ENCODE data around the gene NEURL2. TPM values are rescaled to one million over a fixed set of nuclear protein-coding genes. Genes with fewer than 3 reads are reported as not detected.

NEURL2 gene
- total RNA-seq, 4 donors from 2014 or later, result 12.6 to 17.4 (median 16.1) TPM

DNA sequence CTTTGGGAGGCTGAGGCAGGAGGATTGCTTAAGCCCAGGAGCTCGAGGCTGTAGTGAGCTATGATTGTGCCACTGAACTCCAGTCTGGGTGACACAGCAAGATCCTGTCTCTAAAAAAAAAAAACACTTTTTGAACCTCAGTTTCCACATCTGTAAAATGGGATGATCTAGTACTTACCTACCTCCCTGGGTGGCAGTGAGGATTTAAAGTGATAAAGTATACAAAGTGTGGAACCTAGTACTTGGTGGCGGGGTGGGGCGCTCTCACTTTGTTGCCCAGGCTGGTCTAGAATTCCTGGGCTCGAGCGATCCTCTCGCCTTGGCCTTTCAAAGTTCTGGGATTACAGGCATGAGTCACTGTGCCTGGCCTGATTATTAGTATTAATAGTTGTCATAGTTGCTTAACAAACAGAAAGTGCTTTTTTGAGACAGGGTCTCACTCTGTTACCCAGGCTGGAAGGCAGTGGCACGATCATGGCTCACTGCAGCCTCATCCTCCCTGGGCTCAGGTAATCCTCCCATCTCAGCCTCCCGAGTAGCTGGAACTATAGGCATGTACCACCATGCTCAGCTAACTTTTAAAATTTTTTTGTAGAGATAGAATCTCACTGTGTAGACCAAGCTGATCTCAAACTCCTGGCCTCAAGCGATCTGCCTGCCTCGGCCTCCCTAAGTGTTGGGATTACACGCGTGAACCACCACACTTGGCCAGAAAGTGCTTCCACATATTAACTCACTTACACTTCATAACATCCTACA lies 27.9 kb upstream of the NEURL2 start:
- no peak for DNase-seq
- H3K27me3 ChIP-seq, result no peaks in the 10 kb centered on the region
- peak overlapping the region; percentile 39 to 61 (median 50) for H3K27ac ChIP-seq
- 81 to 88% methylated on average over 12 of the region's 12 CpGs for WGBS, 2 donors
- H3K9me3 ChIP-seq, result no peaks in the 10 kb centered on the region
- no peak overlapping the region for H3K4me3 ChIP-seq (replicated peaks in 1 of 3)
- peaks cover under 1 to 22% of the 10 kb centered on the region in 2 donors for H3K4me1 ChIP-seq
- no peak for TF ChIP-seq CTCF (IDR thresholded peaks at IDR 0.05)
- TF ChIP-seq POLR2A (IDR thresholded peaks at IDR 0.05), result no peak
- H3K36me3 ChIP-seq, result no peaks in the 10 kb centered on the region
- intact Hi-C loops (cut with DNase I), result no loop called here

GRCh38 chr20:45918182-45918737 lies 27.3 kb upstream of the NEURL2 start:
- no peaks in the 10 kb centered on the region for H3K27me3 ChIP-seq
- no peak overlapping the region for H3K4me3 ChIP-seq (replicated peaks in 1 of 3)
- WGBS, 2 donors, result 75 to 79% methylated on average over 5 of the region's 5 CpGs
- DNase-seq, result no peak
- peak overlapping the region; percentile 13 to 61 (median 50) for H3K27ac ChIP-seq
- intact Hi-C loops (cut with DNase I), result no loop called here
- H3K4me1 ChIP-seq, result peaks cover 0 to 20% of the 10 kb centered on the region in 2 donors
- no peak for TF ChIP-seq POLR2A (IDR thresholded peaks at IDR 0.05)
- TF ChIP-seq CTCF (IDR thresholded peaks at IDR 0.05), result no peak
- no peaks in the 10 kb centered on the region for H3K36me3 ChIP-seq
- no peaks in the 10 kb centered on the region for H3K9me3 ChIP-seq

DNA sequence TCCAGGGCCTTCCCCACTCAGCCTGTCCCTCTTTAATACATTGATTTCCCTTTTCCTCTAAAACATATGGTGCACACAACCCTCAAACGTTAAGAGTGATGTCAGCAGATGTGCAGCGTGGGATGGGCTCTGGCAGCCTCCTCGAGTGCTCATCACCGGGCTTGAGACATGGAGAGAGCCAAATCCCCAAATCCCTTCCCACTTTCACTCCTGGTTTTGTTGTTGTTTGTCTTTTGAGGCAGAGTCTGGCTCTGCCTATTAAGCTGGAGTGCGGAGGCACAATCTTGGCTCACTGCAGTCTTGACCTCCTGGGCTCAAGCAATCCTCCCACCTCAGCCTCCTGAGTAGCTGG lies 26.8 kb upstream of the NEURL2 start:
- intact Hi-C loops (cut with DNase I), result no loop called here
- DNase-seq, result no peak
- H3K27ac ChIP-seq, result peak overlapping the region in 2 of 3 donors; percentile 50 to 61

GRCh38 chr20:45913116-45913515 lies 22.1 kb upstream of the NEURL2 start:
- no peak for TF ChIP-seq CTCF (IDR thresholded peaks at IDR 0.05)
- no peak for TF ChIP-seq POLR2A (IDR thresholded peaks at IDR 0.05)
- H3K36me3 ChIP-seq, result no peaks in the 10 kb centered on the region
- WGBS, 2 donors, result 55 to 57% methylated on average over 5 of the region's 5 CpGs
- H3K4me1 ChIP-seq, result peaks cover 8 to 27% of the 10 kb centered on the region in 2 donors
- no peaks in the 10 kb centered on the region for H3K9me3 ChIP-seq
- H3K27ac ChIP-seq, result no peak overlapping the region
- no peak overlapping the region for H3K4me3 ChIP-seq (replicated peaks in 1 of 3)
- no peaks in the 10 kb centered on the region for H3K27me3 ChIP-seq
- intact Hi-C loops (cut with DNase I), result no loop called here
- DNase-seq, result no peak

More for the DNA sequence above, 26.8 kb upstream of the NEURL2 start:
- 65 to 66% methylated on average over 5 of the region's 5 CpGs for WGBS, 2 donors
- H3K36me3 ChIP-seq, result no peaks in the 10 kb centered on the region
- H3K4me1 ChIP-seq, result peaks cover 0 to 24% of the 10 kb centered on the region in 2 donors
- no peaks in the 10 kb centered on the region for H3K9me3 ChIP-seq
- TF ChIP-seq CTCF (IDR thresholded peaks at IDR 0.05), result no peak
- TF ChIP-seq POLR2A (IDR thresholded peaks at IDR 0.05), result no peak
- no peak overlapping the region for H3K4me3 ChIP-seq (replicated peaks in 1 of 3)
- no peaks in the 10 kb centered on the region for H3K27me3 ChIP-seq

GRCh38 chr20:45912344-45912682 lies 21.3 kb upstream of the NEURL2 start:
- Histone ChIP-seq H3K27me3 (no peaks in the 10 kb centered on the region), H3K4me3 (replicated peaks in 1 of 3) (peak overlapping the region in 1 of 3 donors; percentile 32), H3K27ac (peak overlapping the region in 1 of 3 donors; percentile 71), H3K4me1 (peaks cover 8 to 22% of the 10 kb centered on the region in 2 donors), H3K9me3 (no peaks in the 10 kb centered on the region), H3K36me3 (no peaks in the 10 kb centered on the region)
- DNase-seq, result no peak
- WGBS, 2 donors, result 14 to 19% methylated on average over 4 of the region's 4 CpGs
- intact Hi-C loops (cut with DNase I), result no loop called here
- TF ChIP-seq POLR2A (IDR thresholded peaks at IDR 0.05), result no peak
- no peak for TF ChIP-seq CTCF (IDR thresholded peaks at IDR 0.05)
